IMR-90 (cell line): ENCODE measurements around the gene ERCC5. TPM values are rescaled to one million over a fixed set of nuclear protein-coding genes. Genes with fewer than 3 reads are reported as not detected.
A peak's percentile ranks its signal among the peaks of the same experiment; 100 is the strongest.

Source experiments
- ATAC-seq: fragments of 200-7000 bp; cut with Tn5 transposase; 2 replicates; pipeline ENCODE4 v1.9.1; 2020; ENCODE audit warnings: low read depth, mild to moderate bottlenecking, moderate library complexity
- BruUV-seq: library from RNA; stranded (reverse); fragments of 400-500 nt; replicated peaks from 2 replicates; lab custom pipeline; 2021; lab: Mats Ljungman, UMichigan
- CTCF ChIA-PET: fragments of 300-600 bp; formaldehyde crosslinking; extraction: SDS; loops from one replicate; lab custom pipeline; 2021; ENCODE audit warnings: antibody characterized with exemption; lab: Yijun Ruan, JAX
- POLR2A ChIA-PET: fragments of 300-600 bp; sonication (Branson Sonifier 250); formaldehyde crosslinking; loops from one replicate; lab custom pipeline; 2022; ENCODE audit warnings: antibody characterized with exemption; ENCODE audit not compliant: unreplicated experiment; lab: Charles Lee
- DNase-seq: peaks from one replicate; pipeline ENCODE4 v3.0.0; 2013
- H2AFZ ChIP-seq: replicated peaks from 2 replicates; pipeline ENCODE3; 2013; ENCODE audit warnings: low read length, mild to moderate bottlenecking; ENCODE audit not compliant: poor library complexity
- H2AK5ac ChIP-seq: 2 replicates; pipeline ENCODE4 v1.6.1; 2013; ENCODE audit warnings: low read depth, low read length, inconsistent platforms
- H2AK9ac ChIP-seq: replicated peaks from 2 replicates; pipeline ENCODE3; 2013; ENCODE audit warnings: mild to moderate bottlenecking, low read depth, low read length, moderate library complexity; ENCODE audit not compliant: poor library complexity
- H2BK120ac ChIP-seq: 2 replicates; pipeline ENCODE4 v1.6.1; 2013; ENCODE audit warnings: low read depth, low read length, inconsistent platforms
- H2BK15ac ChIP-seq: 3 replicates; pipeline ENCODE4 v1.6.1; 2013; ENCODE audit warnings: low read depth, low read length, inconsistent platforms
- H2BK20ac ChIP-seq: 2 replicates; pipeline ENCODE4 v1.6.1; 2013; ENCODE audit warnings: low read depth, mild to moderate bottlenecking, inconsistent platforms, low read length, moderate library complexity
- H2BK5ac ChIP-seq: 2 replicates; pipeline ENCODE4 v1.6.1; 2013; ENCODE audit warnings: mild to moderate bottlenecking, low read depth, low read length, inconsistent platforms; ENCODE audit not compliant: poor library complexity, severe bottlenecking
- H3K14ac ChIP-seq: replicated peaks from 2 replicates; pipeline ENCODE4 v1.6.1; 2013; ENCODE audit warnings: low read depth, low read length, inconsistent platforms
- H3K18ac ChIP-seq: 2 replicates; pipeline ENCODE4 v1.6.1; 2013; ENCODE audit warnings: low read depth, low read length, control low read depth
- H3K23ac ChIP-seq: 2 replicates; pipeline ENCODE4 v1.6.1; 2013; ENCODE audit warnings: low read depth, low read length, inconsistent platforms
- H3K27ac ChIP-seq: 2 replicates; pipeline ENCODE4 v1.5.1; 2013; ENCODE audit warnings: mild to moderate bottlenecking, control low read depth, low read length; ENCODE audit not compliant: insufficient read depth
- H3K27me3 ChIP-seq: 2 replicates; pipeline ENCODE4 v1.6.1; 2013; ENCODE audit warnings: low read length; ENCODE audit not compliant: control insufficient read depth, insufficient read depth
- H3K36me3 ChIP-seq: 2 replicates; pipeline ENCODE4 v1.6.1; 2013; ENCODE audit warnings: low read length, mixed read lengths; ENCODE audit not compliant: control insufficient read depth, insufficient read depth
- H3K4ac ChIP-seq: 2 replicates; pipeline ENCODE4 v1.6.1; 2013; ENCODE audit warnings: low read depth, low read length, inconsistent platforms
- H3K4me1 ChIP-seq: 2 replicates; pipeline ENCODE4 v1.6.1; 2013; ENCODE audit warnings: low read length, mixed read lengths; ENCODE audit not compliant: control insufficient read depth, insufficient read depth
- H3K4me2 ChIP-seq: 2 replicates; pipeline ENCODE4 v1.6.1; 2013; ENCODE audit warnings: low read depth, mild to moderate bottlenecking, control low read depth, low read length, moderate library complexity
- H3K4me3 ChIP-seq: 2 replicates; pipeline ENCODE4 v1.5.1; 2013; ENCODE audit warnings: low read depth, mild to moderate bottlenecking, control low read depth, low read length, moderate library complexity; ENCODE audit not compliant: insufficient read depth
- H3K56ac ChIP-seq: 2 replicates; pipeline ENCODE4 v1.6.1; 2013; ENCODE audit warnings: low read length, inconsistent platforms; ENCODE audit not compliant: insufficient read depth; ENCODE audit errors: extremely low read depth
- H3K79me1 ChIP-seq, 2 experiments: 2 replicates each; pipeline ENCODE4 v1.6.1; 2013; ENCODE audit warnings: low read length in 2 of 2, inconsistent platforms in 1 of 2, low read depth in 1 of 2
- H3K9ac ChIP-seq: 2 replicates; pipeline ENCODE4 v1.6.1; 2013; ENCODE audit warnings: low read depth, low read length, control low read depth
- H3K9me1 ChIP-seq: 2 replicates; pipeline ENCODE4 v1.6.1; 2013; ENCODE audit warnings: low read length, inconsistent platforms; ENCODE audit not compliant: insufficient read depth
- H3K9me3 ChIP-seq: 2 replicates; pipeline ENCODE4 v1.6.1; 2013; ENCODE audit warnings: low read length; ENCODE audit not compliant: control insufficient read depth, insufficient read depth
- H4K20me1 ChIP-seq: 2 replicates; pipeline ENCODE4 v1.6.1; 2013; ENCODE audit warnings: low read length, inconsistent platforms; ENCODE audit not compliant: insufficient read depth
- H4K5ac ChIP-seq: 2 replicates; pipeline ENCODE4 v1.6.1; 2013; ENCODE audit warnings: mild to moderate bottlenecking, low read depth, low read length, control low read depth
- H4K8ac ChIP-seq, 2 experiments: 2 replicates each; pipeline ENCODE4 v1.6.1; 2013; ENCODE audit warnings: low read depth in 2 of 2, low read length in 2 of 2, control low read depth in 1 of 2, inconsistent platforms in 1 of 2
- H4K91ac ChIP-seq: 2 replicates; pipeline ENCODE4 v1.6.1; 2013; ENCODE audit warnings: low read depth, low read length, inconsistent platforms; ENCODE audit not compliant: insufficient read depth
- RAD21 ChIP-seq: IDR thresholded peaks from 2 replicates; pipeline ENCODE4 v1.6.1; 2012; ENCODE audit warnings: low read length, improper control_type of control experiment
- RFX5 ChIP-seq: IDR thresholded peaks from 2 replicates; pipeline ENCODE4 v1.8.0; 2012; ENCODE audit warnings: low read depth, mild to moderate bottlenecking, low read length, moderate library complexity
- SMC3 ChIP-seq: fragments of 150-350 bp; IDR thresholded peaks from 2 replicates; pipeline ENCODE4 v1.6.1; 2016; ENCODE audit warnings: low read depth, mild to moderate bottlenecking, antibody characterized with exemption, low read length, moderate library complexity
- WGBS, 2 experiments: methylation state at CpG; one replicate each; pipeline versions ENCODE4 v1.1.5 to v1.1.7; 2013; ENCODE audit warnings: missing lambda C conversion rate in 2 of 2; ENCODE audit not compliant: insufficient read length in 1 of 2; ENCODE audit errors: extremely low coverage in 2 of 2; 5-methylcytosine and 5-hydroxymethylcytosine counted together
- dilution Hi-C: fragments of 300-500 bp; cut with HindIII; formaldehyde crosslinking; loops from one replicate; pipeline ENCODE4 v1.14.3; 2018; ENCODE audit warnings: low sequenced_read_pairs; ENCODE audit not compliant: unreplicated experiment
- in situ Hi-C: fragments of 300-500 bp; cut with MboI; formaldehyde crosslinking; loops from 3 replicates; pipeline ENCODE4 v1.14.3; 2019; ENCODE audit warnings: low sequenced_read_pairs, inconsistent platforms, mixed read lengths
- intact Hi-C: fragments of 100-400 bp; cut with micrococcal nuclease; formaldehyde crosslinking; loops from 2 replicates; pipeline ENCODE4 v1.10.0; 2022
- polyA plus RNA-seq, 3 experiments: library from polyadenylated mRNA; depleted of rRNA; stranded (reverse); fragments of >200 nt; gene quantifications; 2 replicates each; pipeline ENCODE4 v1.2.3, GENCODE V29; 2012; ENCODE audit warnings: low replicate concordance in 1 of 3
- total RNA-seq: library from RNA; depleted of rRNA; stranded (reverse); fragments of >200 nt; gene quantifications from 2 replicates; pipeline ENCODE4 v1.2.3, GENCODE V29; 2012
- TF ChIP-seq, protein P1 (sequence below): conservative IDR thresholded peaks from 2 replicates; pipeline ENCODE4 v1.5.1; 2012; ENCODE audit warnings: mild to moderate bottlenecking, low read depth, low read length, improper control_type of control experiment

Gene ERCC5
- total and polyA plus RNA-seq, 2 of the 4 experiments (the other 2 are of a cell fraction): 29.7 to 34.4 TPM

GRCh38 chr13:102903659-102904407 is 58.0 kb downstream of the ERCC5 start:
- no peak overlapping the region for H2AK5ac ChIP-seq
- no peaks in the 10 kb centered on the region for H3K4me1 ChIP-seq
- dilution Hi-C loops: no loop called here
- no peak overlapping the region for H2AK9ac ChIP-seq
- no peaks in the 10 kb centered on the region for H3K36me3 ChIP-seq
- no peaks in the 10 kb centered on the region for H4K20me1 ChIP-seq
- H3K27ac ChIP-seq: no peak overlapping the region
- no peak overlapping the region for H3K18ac ChIP-seq
- H3K9ac ChIP-seq: no peak overlapping the region
- H2BK120ac ChIP-seq: no peak overlapping the region
- no TSS peak for BruUV-seq
- in situ Hi-C loops: no loop called here
- H4K91ac ChIP-seq: no peak overlapping the region
- no peak overlapping the region for H3K4me3 ChIP-seq
- H3K14ac ChIP-seq: no peak overlapping the region
- no peak overlapping the region for H3K56ac ChIP-seq
- no peak overlapping the region for H2AFZ ChIP-seq
- no peaks in the 10 kb centered on the region for H3K9me1 ChIP-seq
- intact Hi-C loops: no loop called here
- TF ChIP-seq SMC3 (peak; percentile 37), RAD21 (peak; percentile 53), RFX5 (no peak)
- TF ChIP-seq, protein P1, sequence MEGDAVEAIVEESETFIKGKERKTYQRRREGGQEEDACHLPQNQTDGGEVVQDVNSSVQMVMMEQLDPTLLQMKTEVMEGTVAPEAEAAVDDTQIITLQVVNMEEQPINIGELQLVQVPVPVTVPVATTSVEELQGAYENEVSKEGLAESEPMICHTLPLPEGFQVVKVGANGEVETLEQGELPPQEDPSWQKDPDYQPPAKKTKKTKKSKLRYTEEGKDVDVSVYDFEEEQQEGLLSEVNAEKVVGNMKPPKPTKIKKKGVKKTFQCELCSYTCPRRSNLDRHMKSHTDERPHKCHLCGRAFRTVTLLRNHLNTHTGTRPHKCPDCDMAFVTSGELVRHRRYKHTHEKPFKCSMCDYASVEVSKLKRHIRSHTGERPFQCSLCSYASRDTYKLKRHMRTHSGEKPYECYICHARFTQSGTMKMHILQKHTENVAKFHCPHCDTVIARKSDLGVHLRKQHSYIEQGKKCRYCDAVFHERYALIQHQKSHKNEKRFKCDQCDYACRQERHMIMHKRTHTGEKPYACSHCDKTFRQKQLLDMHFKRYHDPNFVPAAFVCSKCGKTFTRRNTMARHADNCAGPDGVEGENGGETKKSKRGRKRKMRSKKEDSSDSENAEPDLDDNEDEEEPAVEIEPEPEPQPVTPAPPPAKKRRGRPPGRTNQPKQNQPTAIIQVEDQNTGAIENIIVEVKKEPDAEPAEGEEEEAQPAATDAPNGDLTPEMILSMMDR: peak; percentile 56
- CTCF ChIA-PET: no interaction called here
- peak; percentile 73 for ATAC-seq
- POLR2A ChIA-PET: no interaction called here
- H3K4ac ChIP-seq: no peak overlapping the region
- H2BK15ac ChIP-seq: no peak overlapping the region
- DNase-seq: peak; percentile 18
- H3K9me3 ChIP-seq: no peaks in the 10 kb centered on the region
- no peak overlapping the region for H2BK5ac ChIP-seq
- no peak overlapping the region for H3K4me2 ChIP-seq
- no peak overlapping the region for H4K8ac ChIP-seq
- H2BK20ac ChIP-seq: no peak overlapping the region
- no peak overlapping the region for H4K5ac ChIP-seq
- no peak overlapping the region for H3K23ac ChIP-seq
- 69% methylated on average over 6 of the region's 14 CpGs; no CpG with 5 or more reads in 1 of the 2 experiments for WGBS, 2 experiments
- H3K27me3 ChIP-seq: no peaks in the 10 kb centered on the region; the same call in 1 of the 2 replicates
- H3K79me1 ChIP-seq: no peaks in the 10 kb centered on the region
